Astrocyte of the cerebellum (primary cell): ENCODE results near the gene CFHR1.

Experiments used
- DNase-seq: peaks from one replicate; pipeline ENCODE4 v3.0.0-alpha.2; 2011; ENCODE audit warnings: low read depth
- H3K4me3 ChIP-seq: 2 replicates; pipeline ENCODE4 v1.5.1; 2011; ENCODE audit warnings: mild to moderate bottlenecking, low read depth, low read length, moderate library complexity
- CTCF ChIP-seq: IDR thresholded peaks from 2 replicates; pipeline ENCODE4 v1.5.1; 2012; ENCODE audit warnings: low read length, low read depth, moderate library complexity, mild to moderate bottlenecking; ENCODE audit errors: missing control alignments
- in situ Hi-C: cut with HindIII; loops from 2 replicates; pipeline ENCODE4 v1.10.0; 2017; ENCODE audit warnings: low sequenced_read_pairs

Gene CFHR1

DNA sequence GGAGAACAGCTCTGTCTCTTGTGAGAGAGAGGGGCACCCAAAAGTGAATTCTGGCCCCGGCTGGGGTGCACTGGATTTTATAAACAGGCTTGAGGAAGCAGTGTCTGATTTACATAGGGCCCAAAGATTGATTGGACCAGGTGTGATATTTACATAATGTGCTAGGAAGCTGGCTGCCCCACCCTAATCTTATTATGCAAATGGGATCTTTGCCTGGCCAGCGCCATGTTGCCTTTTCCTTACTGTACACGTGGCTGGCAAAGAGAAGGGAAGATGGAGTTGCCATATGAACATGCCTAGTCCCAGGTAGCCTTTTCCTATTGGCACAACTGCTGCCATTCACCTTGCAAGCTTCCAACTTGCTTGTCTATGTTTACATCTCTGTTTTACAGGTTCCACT is 39.3 kb downstream of the CFHR1 start:
- TF ChIP-seq CTCF, result no peak
- no peak for DNase-seq
- no peak overlapping the region for H3K4me3 ChIP-seq
- in situ Hi-C loops, result no loop called here

GRCh38 chr1:196860323-196860884 is 40.9 kb downstream of the CFHR1 start:
- DNase-seq, result no peak
- in situ Hi-C loops, result no loop called here
- no peak overlapping the region for H3K4me3 ChIP-seq
- TF ChIP-seq CTCF, result no peak

DNA sequence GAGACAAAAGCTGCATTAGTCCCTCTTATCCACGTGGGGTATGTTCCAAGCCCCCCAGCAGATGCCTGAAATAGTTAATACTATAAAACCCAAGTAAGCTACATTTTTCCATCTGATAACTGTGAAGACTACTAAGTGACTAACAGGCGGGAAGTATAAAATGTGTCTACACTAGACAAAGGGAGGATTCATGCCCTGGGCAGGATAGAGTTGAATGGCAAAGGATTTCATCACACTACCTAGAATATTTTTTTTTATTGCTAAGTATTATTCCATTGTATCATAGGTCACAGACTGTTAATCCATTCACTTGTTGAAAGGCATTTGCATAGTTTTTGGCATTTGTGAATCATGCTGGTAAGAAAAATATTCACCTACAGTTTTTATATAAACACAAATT is 41.9 kb downstream of the CFHR1 start:
- in situ Hi-C loops, result no loop called here
- DNase-seq, result no peak
- no peak overlapping the region for H3K4me3 ChIP-seq
- TF ChIP-seq CTCF, result no peak

GRCh38 chr1:196866974-196867373 is 47.4 kb downstream of the CFHR1 start:
- no peak overlapping the region for H3K4me3 ChIP-seq
- DNase-seq, result no peak
- in situ Hi-C loops, result no loop called here
- TF ChIP-seq CTCF, result no peak

GRCh38 chr1:196873385-196873784 is 53.9 kb downstream of the CFHR1 start:
- in situ Hi-C loops, result no loop called here
- no peak for TF ChIP-seq CTCF
- H3K4me3 ChIP-seq, result no peak overlapping the region
- no peak for DNase-seq

DNA sequence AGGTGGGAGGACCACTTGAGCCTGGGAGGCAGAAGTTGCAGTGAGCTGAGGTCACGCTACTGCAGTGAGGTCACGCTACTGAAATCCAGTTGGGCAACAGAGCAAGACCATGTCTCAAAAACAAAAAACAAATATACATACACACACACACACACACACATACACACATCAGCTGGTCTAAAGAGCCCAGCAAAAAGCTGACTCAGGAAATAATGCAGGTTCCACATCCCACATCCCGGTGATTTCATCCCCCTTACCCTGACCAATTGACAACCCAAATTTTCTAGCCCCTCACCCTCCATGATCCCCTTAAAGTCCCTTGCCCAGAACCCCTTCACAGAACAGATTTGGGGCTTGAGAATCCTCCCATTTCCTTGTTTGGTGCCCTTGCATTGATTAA is 56.4 kb downstream of the CFHR1 start:
- H3K4me3 ChIP-seq, result no peak overlapping the region
- no peak for TF ChIP-seq CTCF
- in situ Hi-C loops, result no loop called here
- DNase-seq, result no peak

- no peak for DNase-seq
- peak overlapping the region; percentile 41 for H3K4me3 ChIP-seq
Observed at GRCh38 chr1:196877964-196878363, 58.4 kb downstream of the CFHR1 start.

More at GRCh38 chr1:196877964-196878363, 58.4 kb downstream of the CFHR1 start:
- in situ Hi-C loops, result no loop called here
- TF ChIP-seq CTCF, result peak; percentile 15
